Astrocyte (in vitro differentiated cells and primary cell): ENCODE measurements around the gene ULK1. TPM values are rescaled to one million over a fixed set of nuclear protein-coding genes. Genes with fewer than 3 reads are reported as not detected.

Experiments used
- DNase-seq: peaks from one replicate; pipeline ENCODE4 v3.0.0-alpha.2; 2010; ENCODE audit warnings: low read depth
- FAIRE-seq: peaks from 2 replicates; lab custom pipeline; 2011; peaks lifted over from hg19 to GRCh38; lab: Jason Lieb, UNC
- H2AFZ ChIP-seq: 2 replicates; pipeline ENCODE4 v1.6.0; 2012; ENCODE audit warnings: low read depth, low read length, inconsistent platforms
- H3K27ac ChIP-seq: 2 replicates; pipeline ENCODE4 v1.5.1; 2011; ENCODE audit warnings: low read depth, low read length, inconsistent platforms
- H3K27me3 ChIP-seq: 2 replicates; pipeline ENCODE4 v1.6.0; 2011; ENCODE audit warnings: low read length, inconsistent platforms; ENCODE audit not compliant: insufficient read depth
- H3K36me3 ChIP-seq: 2 replicates; pipeline ENCODE4 v1.5.1; 2011; ENCODE audit warnings: low read length, inconsistent platforms; ENCODE audit not compliant: insufficient read depth
- H3K4me1 ChIP-seq: 2 replicates; pipeline ENCODE4 v1.5.1; 2011; ENCODE audit warnings: low read length, inconsistent platforms; ENCODE audit not compliant: insufficient read depth
- H3K4me2 ChIP-seq: 2 replicates; pipeline ENCODE4 v1.6.0; 2012; ENCODE audit warnings: low read length, inconsistent platforms
- H3K4me3 ChIP-seq: 2 replicates; pipeline ENCODE4 v1.5.1; 2011; ENCODE audit warnings: low read depth, mild to moderate bottlenecking, low read length, inconsistent platforms; ENCODE audit not compliant: insufficient read depth
- H3K79me2 ChIP-seq: 2 replicates; pipeline ENCODE4 v1.6.0; 2012; ENCODE audit warnings: mild to moderate bottlenecking, low read length, inconsistent platforms; ENCODE audit not compliant: insufficient read depth
- H3K9ac ChIP-seq: 2 replicates; pipeline ENCODE4 v1.6.0; 2012; ENCODE audit warnings: mild to moderate bottlenecking, low read length, inconsistent platforms
- H3K9me3 ChIP-seq: 2 replicates; pipeline ENCODE4 v1.5.1; 2012; ENCODE audit warnings: low read depth, mild to moderate bottlenecking, low read length, inconsistent platforms; ENCODE audit not compliant: insufficient read depth
- H4K20me1 ChIP-seq: 2 replicates; pipeline ENCODE4 v1.6.0; 2012; ENCODE audit warnings: low read length, inconsistent platforms; ENCODE audit not compliant: insufficient read depth
- H3K27ac Mint-ChIP-seq: one replicate; pipeline ENCODE4 v1.8.0; 2021; ENCODE audit warnings: mild to moderate bottlenecking, mixed read lengths; ENCODE audit not compliant: unreplicated experiment
- H3K27me3 Mint-ChIP-seq: one replicate; pipeline ENCODE4 v1.8.0; 2021; ENCODE audit warnings: low read depth, mixed read lengths; ENCODE audit not compliant: unreplicated experiment
- H3K36me3 Mint-ChIP-seq: one replicate; pipeline ENCODE4 v1.8.0; 2021; ENCODE audit warnings: low read depth, mixed read lengths; ENCODE audit not compliant: unreplicated experiment
- H3K4me1 Mint-ChIP-seq: one replicate; pipeline ENCODE4 v1.8.0; 2021; ENCODE audit warnings: low read depth, mixed read lengths; ENCODE audit not compliant: unreplicated experiment
- H3K4me3 Mint-ChIP-seq: one replicate; pipeline ENCODE4 v1.8.0; 2021; ENCODE audit warnings: mild to moderate bottlenecking, moderate library complexity, mixed read lengths; ENCODE audit not compliant: unreplicated experiment
- H3K9me3 Mint-ChIP-seq: one replicate; pipeline ENCODE4 v1.8.0; 2021; ENCODE audit warnings: mild to moderate bottlenecking, mixed read lengths; ENCODE audit not compliant: unreplicated experiment
- CTCF ChIP-seq: IDR thresholded peaks from 2 replicates; pipeline ENCODE4 v1.5.1; 2011; ENCODE audit warnings: low read depth, mild to moderate bottlenecking, inconsistent platforms, low read length, moderate library complexity; ENCODE audit not compliant: insufficient read depth
- EZH2 ChIP-seq: IDR thresholded peaks from 2 replicates; pipeline ENCODE4 v1.6.1; 2012; ENCODE audit warnings: mild to moderate bottlenecking, low read length, inconsistent platforms; ENCODE audit not compliant: insufficient read depth
- total RNA-seq: library from RNA; stranded (reverse); gene quantifications from 2 replicates; pipeline ENCODE4 v1.2.1, GENCODE V29; 2021

Gene ULK1
- total RNA-seq, 1 donor from 2014 or later: 51.8 TPM

GRCh38 chr12:131962069-131962468 is 67.6 kb downstream of the ULK1 start:
- H3K4me1 ChIP-seq: peaks cover 7% of the 10 kb centered on the region
- H3K4me2 ChIP-seq: no peak overlapping the region
- FAIRE-seq (no peak), DNase-seq (no peak)
- H3K27me3 Mint-ChIP-seq: no peaks in the 10 kb centered on the region
- H3K9me3 Mint-ChIP-seq: no peaks in the 10 kb centered on the region
- H3K4me1 Mint-ChIP-seq: peaks cover 12% of the 10 kb centered on the region
- H3K9ac ChIP-seq: no peak overlapping the region
- peaks cover 8% of the 10 kb centered on the region for H3K36me3 ChIP-seq
- TF ChIP-seq EZH2 (no peak), CTCF (no peak)
- no peak overlapping the region for H2AFZ ChIP-seq
- H3K9me3 ChIP-seq: no peaks in the 10 kb centered on the region
- peaks cover 7% of the 10 kb centered on the region for H3K36me3 Mint-ChIP-seq
- H4K20me1 ChIP-seq: peaks cover 80% of the 10 kb centered on the region
- no peak overlapping the region for H3K4me3 Mint-ChIP-seq
- peaks cover 88% of the 10 kb centered on the region for H3K79me2 ChIP-seq
- H3K27ac ChIP-seq: no peak overlapping the region
- no peaks in the 10 kb centered on the region for H3K27me3 ChIP-seq
- H3K4me3 ChIP-seq: no peak overlapping the region
- H3K27ac Mint-ChIP-seq: no peak overlapping the region

- H3K4me1 ChIP-seq: peaks cover 7% of the 10 kb centered on the region
- TF ChIP-seq EZH2 (no peak), CTCF (no peak)
- H3K27ac ChIP-seq: no peak overlapping the region
- no peaks in the 10 kb centered on the region for H3K9me3 ChIP-seq
- peaks cover 88% of the 10 kb centered on the region for H3K79me2 ChIP-seq
- H4K20me1 ChIP-seq: peaks cover 80% of the 10 kb centered on the region
- H3K27ac Mint-ChIP-seq: no peak overlapping the region
- H3K36me3 Mint-ChIP-seq: peaks cover 7% of the 10 kb centered on the region
- no peak for FAIRE-seq
- H3K27me3 ChIP-seq: no peaks in the 10 kb centered on the region
- H3K4me3 ChIP-seq: no peak overlapping the region
- no peak overlapping the region for H2AFZ ChIP-seq
- H3K9me3 Mint-ChIP-seq: no peaks in the 10 kb centered on the region
- peaks cover 9% of the 10 kb centered on the region for H3K4me1 Mint-ChIP-seq
- H3K27me3 Mint-ChIP-seq: no peaks in the 10 kb centered on the region
- no peak overlapping the region for H3K4me3 Mint-ChIP-seq
- no peak for DNase-seq
- no peak overlapping the region for H3K4me2 ChIP-seq
- H3K36me3 ChIP-seq: peaks cover 8% of the 10 kb centered on the region
- no peak overlapping the region for H3K9ac ChIP-seq
These were observed 69.0 kb downstream of the ULK1 start for GRCh38 chr12:131963381-131963780.

DNA sequence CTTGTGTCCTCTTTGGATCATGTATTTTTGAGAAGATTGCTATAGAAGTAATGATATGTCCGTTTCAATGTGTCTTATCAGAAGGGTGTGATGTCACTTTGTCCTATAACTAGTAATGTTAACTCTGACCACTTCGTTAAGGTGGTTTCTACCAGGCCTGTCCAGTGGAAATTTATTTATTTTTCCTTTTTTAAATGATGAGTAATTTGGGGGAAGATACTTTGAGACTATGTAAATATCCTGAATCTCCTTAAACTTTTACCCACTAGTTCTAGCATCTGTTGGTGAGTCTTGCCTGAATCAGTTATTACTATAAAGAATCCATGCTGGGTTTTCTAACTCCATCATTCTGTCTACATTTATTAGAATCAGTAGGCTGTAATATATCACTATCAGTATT is 70.7 kb downstream of the ULK1 start:
- Mint-ChIP-seq H3K27ac (no peak overlapping the region), H3K27me3 (no peaks in the 10 kb centered on the region), H3K4me1 (peaks cover 3% of the 10 kb centered on the region), H3K36me3 (peaks cover 7% of the 10 kb centered on the region), H3K4me3 (no peak overlapping the region), H3K9me3 (no peaks in the 10 kb centered on the region)
- H3K36me3 ChIP-seq: peaks cover 8% of the 10 kb centered on the region
- no peak for FAIRE-seq
- no peak overlapping the region for H3K4me3 ChIP-seq
- TF ChIP-seq EZH2 (no peak), CTCF (no peak)
- H3K27me3 ChIP-seq: no peaks in the 10 kb centered on the region
- H3K9me3 ChIP-seq: no peaks in the 10 kb centered on the region
- H3K4me1 ChIP-seq: no peaks in the 10 kb centered on the region
- H2AFZ ChIP-seq: no peak overlapping the region
- peak overlapping the region; percentile 13 for H3K4me2 ChIP-seq
- H3K9ac ChIP-seq: no peak overlapping the region
- H3K79me2 ChIP-seq: peaks cover 88% of the 10 kb centered on the region
- H3K27ac ChIP-seq: no peak overlapping the region
- DNase-seq: no peak
- peaks cover 79% of the 10 kb centered on the region for H4K20me1 ChIP-seq
